NCI-H526 treated with DMSO at 0.1 percent for 48 hours (cell line): ENCODE measurements around the gene RHOB.

Experiments
- DNase-seq: peaks from one replicate; lab custom pipeline; 2025; lab: John Stamatoyannopoulos, UW

RHOB gene

DNA sequence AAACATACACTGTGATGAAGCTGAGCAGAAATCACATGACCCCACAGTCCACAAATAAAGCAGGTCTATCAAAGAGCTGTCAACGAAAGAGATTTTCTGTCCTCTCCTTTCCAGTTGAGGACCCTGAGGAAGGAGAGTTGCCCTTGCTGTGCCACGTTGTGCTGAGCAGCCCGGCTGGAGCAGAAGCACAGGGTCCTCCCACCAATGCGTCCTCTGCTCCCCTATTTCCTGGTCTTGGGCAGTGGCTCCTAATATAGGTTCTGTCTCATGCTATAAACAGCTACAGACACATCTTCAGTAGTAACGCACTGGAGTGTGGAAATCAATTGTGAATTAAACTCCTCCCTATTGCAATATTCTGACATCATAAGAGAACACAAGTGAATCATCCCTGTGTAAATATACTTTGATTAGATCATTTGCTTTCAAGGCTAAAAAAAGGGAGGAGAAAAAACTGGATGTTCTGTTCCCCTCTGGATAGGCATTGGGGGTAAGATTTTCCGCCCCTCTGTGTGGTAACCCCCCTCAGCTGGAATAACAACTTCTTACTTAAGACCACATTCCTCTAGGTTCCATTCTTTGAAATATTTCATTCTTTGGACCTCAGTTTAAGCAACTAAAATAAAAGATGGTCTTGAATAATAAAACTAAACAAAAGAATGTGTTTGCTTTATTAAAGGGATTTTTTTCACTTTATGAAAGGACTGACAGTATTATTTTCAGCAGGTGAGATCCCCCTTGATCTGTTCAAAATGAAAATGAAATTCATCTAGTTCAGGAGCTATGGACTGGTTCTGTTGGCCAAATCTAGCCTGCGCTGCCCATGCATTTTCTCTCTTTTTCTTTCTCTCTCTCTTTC is 8.3 kb upstream of the RHOB start:
- DNase-seq = no peak

DNA sequence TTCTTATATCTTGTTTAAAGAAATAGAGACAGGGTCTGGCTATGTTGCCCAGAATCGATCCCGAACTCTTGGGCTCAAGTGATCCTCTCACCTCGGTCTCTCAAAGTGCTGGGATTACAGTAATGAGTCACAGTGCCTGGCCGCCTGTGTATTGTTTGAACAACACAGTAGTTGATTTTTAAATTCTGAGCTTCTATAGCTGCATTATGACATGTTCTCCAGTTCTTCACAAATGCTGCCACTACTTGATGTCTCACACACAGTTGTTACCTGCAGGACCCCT is 7.7 kb upstream of the RHOB start:
- DNase-seq = no peak

GRCh38 chr2:20439503-20439902 is 7.4 kb upstream of the RHOB start:
- DNase-seq = no peak

DNA sequence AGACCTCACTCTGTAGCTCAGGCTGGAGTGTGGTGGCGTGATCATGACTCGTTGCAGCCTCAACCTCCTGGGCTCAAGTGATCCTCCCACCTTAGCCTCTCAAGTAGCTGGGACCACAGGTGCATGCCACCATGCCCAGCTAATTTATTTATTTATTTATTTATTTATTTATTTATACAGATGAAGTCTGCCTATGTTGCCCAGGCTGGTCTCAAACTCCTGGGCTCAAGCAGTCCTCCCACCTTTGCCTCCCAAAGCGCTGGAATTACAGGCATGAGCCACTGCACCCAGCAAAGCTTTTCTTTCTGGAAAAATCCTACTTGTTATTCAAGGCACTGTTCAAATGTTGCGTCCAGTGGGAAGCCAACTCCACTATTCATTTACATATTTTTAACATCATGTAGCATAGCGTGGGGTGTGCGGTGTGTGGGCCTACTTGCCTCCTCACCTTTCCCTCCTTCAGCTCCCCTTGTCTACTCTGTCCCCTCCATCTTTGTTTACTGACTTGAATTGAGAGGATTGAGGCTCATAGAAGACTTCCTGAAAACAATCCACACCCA is 6.8 kb upstream of the RHOB start:
- no peak for DNase-seq

DNA sequence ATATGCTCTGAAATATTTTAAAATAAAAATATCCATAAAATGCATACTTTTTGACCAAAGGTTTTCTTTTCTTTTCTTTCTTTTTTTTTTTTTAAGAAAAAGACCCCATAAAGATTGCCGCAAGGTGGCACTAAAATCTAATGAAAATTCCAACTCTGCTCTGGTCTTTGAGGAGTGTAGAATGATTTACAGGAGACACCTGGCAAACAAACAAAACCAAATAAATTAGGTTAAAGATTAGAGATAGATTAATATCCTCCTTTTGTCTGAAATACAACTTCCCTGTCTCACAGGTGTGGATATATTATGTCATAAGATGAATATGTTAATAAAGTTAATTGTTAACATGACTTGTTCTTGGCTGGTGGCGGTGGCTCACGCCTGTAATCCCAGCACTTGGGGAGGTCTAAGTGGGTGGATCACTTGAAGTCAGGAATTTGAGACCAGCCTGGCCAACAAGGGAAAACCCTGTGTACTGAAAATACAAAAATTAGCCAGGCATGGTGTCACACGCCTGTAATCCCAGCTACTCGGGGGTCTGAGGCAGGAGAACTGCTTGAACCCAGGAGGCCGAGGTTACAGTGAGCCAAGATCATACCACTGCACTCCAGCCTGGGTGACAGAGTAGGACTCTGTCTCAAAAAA is 3.5 kb upstream of the RHOB start:
- DNase-seq = peak; percentile 14

GRCh38 chr2:20444101-20444992 is 2.5 kb upstream of the RHOB start:
- DNase-seq = no peak

DNA sequence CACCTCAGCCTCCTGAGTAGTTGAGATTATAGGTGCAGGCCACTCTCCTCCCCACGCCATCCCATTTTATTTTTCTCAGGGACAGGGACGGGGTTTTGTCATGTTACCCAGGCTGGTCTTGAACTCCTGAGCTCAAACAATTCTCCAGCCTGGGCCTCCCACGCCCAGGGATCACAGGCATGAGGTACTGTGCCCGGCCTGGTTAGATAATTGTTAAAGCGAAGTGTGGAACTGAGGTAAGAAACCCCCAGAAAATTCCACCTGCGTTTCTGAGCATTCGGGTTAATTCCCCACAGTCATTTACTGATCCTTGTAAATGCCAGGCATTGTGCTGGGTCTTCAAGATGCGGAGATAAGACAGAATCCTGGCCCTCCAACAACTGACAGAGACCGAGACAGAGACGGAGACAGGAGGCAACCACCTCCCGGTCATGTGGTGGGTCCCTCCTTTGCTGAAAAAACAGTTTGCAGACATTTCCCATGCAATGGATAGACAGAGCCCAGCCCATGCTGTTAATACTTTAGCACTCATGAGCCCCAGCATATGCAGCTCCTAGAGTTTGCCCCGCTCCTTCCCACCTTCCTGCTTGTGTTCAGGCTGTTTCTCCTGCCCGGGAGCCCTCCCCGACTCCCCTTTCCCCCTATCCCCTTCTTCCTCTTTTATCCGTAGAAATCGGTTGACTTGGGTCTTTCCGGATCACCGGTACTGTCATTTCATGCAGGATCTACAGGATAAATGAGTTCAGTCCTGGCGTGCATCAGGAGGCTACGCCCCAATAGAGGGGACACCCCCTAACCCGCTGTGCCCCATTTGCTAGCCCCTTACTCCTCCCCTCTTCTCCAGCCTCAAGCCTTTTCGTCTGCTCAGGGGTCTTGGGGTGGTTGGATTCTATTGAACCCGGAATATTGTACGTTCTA is 1.6 kb upstream of the RHOB start:
- DNase-seq = no peak

DNA sequence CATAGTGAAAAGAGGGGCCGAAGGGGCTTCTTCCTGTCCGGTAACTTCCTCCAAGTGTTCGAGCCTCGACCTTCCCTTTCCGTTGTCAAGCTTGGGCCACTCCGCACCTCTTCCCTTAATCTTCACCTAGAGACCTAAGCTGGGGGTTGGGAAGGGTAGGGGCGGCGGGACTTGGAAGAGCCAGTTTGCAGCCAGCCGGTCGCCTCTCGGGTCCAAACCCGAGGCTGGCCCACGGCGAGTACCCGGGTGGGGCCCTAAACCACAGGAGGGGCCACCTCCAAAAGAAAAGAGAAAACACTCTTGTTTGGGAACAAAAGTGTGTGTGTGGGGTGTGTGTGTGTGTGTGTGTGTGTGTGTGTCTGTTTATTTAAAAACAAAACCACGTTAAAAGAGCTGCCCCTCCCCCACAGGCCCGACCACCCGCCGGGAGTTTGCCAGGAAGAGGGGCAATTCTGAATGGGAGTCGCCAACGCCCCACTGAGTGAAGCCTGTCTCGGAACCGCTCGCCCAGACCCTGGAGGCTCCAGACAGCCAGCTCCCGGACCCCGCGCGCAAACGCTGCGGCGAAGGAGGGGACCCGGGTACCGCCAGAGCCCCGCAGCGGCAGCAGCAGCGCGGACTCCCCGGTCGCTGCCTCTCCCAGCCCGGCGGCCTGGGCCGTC is 488 bp upstream of the RHOB start:
- no peak for DNase-seq

- peak; percentile 32 for DNase-seq
Observed at GRCh38 chr2:20447437-20448245, 767 bp downstream of the RHOB start.

DNA sequence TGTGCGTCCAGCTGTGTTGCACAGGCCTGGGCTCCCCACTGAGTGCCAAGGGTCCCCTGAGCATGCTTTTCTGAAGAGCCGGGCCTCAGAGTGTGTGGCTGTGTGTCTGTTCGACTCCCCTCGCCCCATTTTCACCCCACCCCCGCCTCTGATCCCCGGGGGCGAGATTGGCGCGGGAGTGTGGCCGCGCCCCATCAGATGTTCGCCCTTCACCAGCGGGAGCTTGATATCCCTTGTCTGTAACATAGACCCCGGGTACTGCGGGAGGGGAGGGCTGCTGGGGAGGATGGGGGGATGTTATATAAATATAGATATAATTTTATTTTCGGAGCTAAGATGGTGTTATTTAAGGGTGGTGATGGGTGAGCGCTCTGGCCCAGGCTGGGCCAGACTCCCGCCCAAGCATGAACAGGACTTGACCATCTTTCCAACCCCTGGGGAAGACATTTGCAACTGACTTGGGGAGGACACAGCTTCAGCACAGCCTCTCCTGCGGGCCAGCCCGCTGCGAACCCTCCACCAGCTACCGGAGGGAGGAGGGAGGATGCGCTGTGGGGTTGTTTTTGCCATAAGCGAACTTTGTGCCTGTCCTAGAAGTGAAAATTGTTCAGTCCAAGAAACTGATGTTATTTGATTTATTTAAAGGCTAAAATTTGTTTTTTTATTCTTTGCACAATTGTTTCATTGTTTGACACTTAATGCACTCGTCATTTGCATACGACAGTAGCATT is 1.5 kb downstream of the RHOB start:
- DNase-seq = peak; percentile 21

- no peak for DNase-seq
Observed at GRCh38 chr2:20448977-20449306, 2.1 kb downstream of the RHOB start.

DNA sequence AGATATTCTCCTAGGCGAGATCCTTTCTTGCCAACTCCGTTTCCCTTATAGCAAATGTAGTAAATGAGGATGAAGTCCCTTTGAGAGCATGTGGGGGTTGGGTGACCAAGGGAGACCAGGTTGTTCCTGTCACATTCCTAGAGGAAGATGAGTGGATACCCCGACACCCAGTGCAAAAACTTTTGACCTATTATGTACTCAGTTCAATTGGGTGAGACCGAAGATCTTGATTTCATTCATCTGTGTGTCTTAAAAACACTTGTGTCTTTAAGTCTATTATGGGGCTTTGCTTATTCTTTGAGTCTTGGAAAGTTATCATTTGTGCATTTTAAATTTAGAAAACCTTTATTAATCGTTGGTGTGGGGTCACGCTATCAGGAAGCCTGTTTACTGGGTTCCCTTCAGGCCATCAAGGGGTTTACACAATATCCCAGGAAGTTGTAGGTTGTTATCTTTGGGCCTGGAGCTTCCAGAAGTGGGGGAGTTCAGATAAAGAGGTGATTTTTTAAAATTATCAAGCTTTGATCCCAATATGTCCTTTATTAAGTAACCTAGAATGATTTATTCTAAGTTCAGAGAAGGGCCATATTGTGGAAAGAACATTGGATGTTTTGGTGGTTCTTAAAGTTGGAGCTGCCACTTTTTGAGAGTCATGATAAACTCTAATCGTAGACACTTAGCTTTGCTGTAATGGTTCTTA is 2.8 kb downstream of the RHOB start:
- no peak for DNase-seq

DNA sequence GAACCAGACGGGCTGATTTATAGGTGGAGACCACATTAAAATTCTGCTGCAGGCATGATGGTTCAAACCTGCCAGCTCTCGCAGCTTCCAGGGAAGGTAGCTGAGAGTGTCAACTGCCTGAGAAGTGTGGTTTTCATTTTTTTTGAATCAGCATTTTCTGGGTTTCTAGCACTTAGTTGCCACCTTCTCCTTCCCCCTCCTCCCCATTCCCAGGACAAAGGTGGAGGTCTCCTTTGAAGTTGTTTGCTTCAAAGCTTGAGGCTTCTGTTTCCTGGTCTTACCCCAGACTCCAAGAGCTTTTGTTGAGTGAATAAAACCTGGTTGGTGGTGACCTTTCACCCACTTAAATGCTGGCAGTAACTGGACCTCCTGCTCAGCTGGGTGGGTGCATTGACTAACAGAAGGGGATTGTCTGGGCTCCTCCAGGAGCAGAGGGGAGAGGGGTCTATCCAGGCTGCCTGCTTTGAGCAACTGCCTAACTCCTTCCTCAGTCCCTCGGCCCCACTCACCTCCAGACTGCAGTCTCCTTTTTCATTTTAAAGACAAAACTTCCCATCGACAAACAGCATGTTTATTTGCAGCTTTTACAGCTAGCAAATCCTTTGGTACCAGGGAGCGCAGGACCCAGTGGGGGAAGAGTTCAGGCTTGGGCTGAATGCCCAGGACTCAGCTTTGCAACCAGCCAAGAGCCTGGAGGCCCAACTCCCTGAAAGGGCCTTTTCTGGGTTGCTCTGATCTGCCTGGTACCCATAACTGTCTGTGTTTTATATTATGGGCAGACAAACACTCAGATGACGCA is 3.5 kb downstream of the RHOB start:
- no peak for DNase-seq

DNA sequence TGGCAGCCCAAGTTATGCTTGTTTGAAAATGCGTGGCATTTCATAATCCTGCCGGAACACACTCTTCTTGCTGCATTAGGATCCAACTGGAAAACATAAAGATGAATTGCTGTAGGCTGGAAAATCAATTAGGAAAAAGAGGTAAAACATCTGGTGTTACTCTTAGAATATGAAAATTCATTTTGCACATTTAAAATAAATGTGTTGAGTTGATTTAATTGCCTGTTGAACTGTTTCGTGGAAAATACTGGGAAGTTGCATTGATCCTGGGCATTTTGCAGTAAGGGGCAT is 4.1 kb downstream of the RHOB start:
- no peak for DNase-seq

DNA sequence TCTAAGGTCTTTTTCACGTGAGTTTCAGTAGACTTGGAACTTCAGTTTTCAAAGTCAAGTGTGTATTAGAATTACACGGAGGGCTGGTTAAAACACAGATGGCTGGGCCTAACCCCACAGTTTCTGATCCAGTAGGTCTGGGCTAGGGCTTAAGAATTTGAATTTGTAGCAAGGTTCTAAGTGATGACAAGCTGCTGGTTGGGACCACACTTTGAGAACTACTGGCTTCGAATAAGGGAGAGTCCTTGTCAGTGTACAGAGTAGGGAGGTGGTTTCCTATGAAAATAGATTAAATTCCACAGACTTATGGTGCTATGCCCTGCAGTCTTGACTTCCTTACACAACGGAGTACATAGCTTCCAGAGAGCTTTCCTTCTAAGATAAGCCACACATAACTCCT is 4.5 kb downstream of the RHOB start:
- DNase-seq = no peak

- no peak for DNase-seq
Observed at GRCh38 chr2:20451761-20452499, 5.1 kb downstream of the RHOB start.

DNA sequence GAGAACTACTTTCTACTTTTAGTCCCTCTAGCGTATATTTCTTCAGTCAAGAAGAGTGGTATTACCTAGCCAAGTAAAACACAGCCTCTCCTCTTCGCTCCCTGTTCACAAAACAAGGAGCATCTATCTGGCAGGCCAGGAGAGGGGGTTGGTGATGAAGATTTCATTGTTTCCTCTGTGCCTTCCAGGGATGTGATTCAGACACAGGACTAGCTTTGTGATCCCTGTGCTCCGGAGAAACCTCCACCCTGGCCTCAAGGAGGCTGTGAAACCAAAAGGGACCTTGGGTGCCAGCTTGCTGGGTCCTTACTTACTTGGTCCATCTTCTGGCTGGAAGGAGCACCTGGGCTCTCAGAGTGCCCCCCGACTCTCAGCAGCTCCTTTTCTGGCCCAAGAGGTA is 5.7 kb downstream of the RHOB start:
- no peak for DNase-seq

DNA sequence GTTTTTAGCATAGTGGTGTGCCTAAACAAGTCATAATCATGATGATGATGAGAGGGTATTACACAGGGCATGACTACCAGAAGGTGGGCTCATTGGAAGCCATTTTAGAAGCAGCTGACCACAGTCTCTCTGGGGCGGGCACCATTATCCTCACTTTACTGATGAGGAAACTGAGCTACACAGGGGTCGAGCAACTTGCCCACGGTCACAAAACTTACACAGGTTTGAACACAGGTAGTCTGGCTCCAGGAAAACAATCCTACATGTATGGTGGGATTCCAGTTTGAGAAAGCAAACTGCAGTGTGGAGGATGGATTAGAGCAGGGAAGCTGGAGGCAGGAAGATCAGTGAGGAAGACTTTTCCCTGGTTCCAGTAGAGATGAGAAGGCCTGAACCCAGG is 6.2 kb downstream of the RHOB start:
- DNase-seq = no peak
